Stimulated activated CD4-positive, alpha-beta T cell treated with anti-CD3 and anti-CD28 coated beads, Interleukin-12 subunit alpha, Interleukin-12 subunit beta, amount 100 ng/mL, for 4 hours (primary cell): ENCODE measurements around the gene CMTM7.

Experiments used
- DNase-seq: peaks from one replicate; pipeline ENCODE4 v3.0.0-alpha.2; 2020

The CMTM7 gene

GRCh38 chr3:32391643-32392535 lies at the start of gene CMTM7:
Gene CMTM7, plus strand, starts transcription at chr3:32391853. Its CDS starts 54 bp downstream, at chr3:32391907.
- peak; percentile 54 for DNase-seq

DNA sequence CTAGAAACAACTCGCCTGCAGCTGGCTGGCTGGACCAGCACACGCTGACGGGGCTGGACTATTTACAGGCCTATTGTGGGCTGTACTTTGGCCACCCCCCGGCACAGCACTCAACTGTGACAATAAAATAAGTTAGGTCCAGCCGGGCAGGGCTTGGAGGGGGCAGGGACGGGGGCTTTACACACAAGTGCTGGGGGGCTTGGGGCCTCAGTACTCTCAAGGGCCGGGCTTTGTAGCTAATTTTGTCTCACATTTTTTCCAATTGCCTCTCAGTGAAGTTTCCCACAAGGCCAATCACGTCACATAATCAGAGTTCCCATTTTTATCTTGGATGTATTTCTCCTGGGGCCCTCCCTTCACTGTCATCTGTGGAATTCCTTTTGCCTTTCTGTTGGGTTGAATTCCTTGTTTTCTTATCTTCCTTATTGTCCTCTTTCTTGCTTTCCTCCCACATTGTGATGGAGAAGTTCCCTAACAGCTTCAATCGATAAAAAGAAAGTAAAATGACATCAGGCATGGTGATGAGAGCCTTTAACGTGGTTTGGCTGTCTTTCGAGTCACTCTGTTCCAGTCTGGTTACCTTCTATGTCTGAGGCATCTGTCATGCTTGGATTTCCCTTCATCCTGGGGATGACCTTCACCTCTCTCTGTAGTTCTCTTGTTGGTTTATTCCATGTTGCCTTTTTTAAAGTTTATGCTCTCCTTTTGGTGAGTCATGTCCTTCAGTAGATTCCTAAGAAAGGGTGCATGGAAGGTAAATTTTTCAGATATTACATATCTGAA lies 44.1 kb upstream of the CMTM7 start:
- DNase-seq, result no peak

DNA sequence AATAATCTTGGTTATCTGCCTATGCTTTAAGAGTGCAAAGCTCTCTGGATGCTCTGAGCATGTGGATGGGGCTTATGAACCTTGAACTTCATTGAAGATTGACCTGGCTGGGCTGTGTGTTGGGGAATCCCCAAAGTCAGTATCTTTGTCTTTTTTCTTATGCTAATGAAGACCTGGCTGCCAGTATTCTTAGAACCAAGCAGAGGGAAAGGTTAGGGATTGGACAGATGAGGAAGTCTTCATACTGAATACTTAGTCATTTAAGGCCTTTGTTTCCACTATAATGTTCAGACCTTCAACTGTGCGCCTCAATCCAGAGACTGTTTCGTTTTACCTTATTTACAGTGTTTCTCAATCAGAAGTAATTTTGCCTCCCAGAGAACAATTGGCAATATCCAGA lies 42.5 kb upstream of the CMTM7 start:
- no peak for DNase-seq

DNA sequence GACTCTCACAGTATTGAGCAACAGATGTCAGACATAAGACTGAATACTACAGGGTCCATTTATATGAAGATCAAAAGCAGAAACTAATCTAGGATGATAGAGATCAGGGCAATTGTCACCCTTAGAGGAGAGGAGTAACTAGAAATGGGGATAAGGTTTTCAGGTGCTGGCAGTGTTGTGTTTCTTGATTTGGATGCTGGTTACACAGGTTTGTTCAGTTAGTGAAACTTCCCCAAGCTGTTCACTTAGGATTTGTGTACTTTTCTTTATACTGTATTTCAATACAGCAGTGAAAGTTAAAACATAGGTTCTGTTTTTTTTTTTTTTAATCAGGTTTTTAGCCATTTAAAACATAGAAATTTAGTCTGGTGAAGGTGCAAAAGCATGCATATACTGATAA lies 39.1 kb upstream of the CMTM7 start:
- no peak for DNase-seq

- no peak for DNase-seq
These were observed 38.3 kb upstream of the CMTM7 start for GRCh38 chr3:32353351-32353750.

- no peak for DNase-seq
These were observed 37.3 kb upstream of the CMTM7 start for GRCh38 chr3:32354362-32354778.

- no peak for DNase-seq
These were observed 35.8 kb upstream of the CMTM7 start for GRCh38 chr3:32355751-32356291.

DNA sequence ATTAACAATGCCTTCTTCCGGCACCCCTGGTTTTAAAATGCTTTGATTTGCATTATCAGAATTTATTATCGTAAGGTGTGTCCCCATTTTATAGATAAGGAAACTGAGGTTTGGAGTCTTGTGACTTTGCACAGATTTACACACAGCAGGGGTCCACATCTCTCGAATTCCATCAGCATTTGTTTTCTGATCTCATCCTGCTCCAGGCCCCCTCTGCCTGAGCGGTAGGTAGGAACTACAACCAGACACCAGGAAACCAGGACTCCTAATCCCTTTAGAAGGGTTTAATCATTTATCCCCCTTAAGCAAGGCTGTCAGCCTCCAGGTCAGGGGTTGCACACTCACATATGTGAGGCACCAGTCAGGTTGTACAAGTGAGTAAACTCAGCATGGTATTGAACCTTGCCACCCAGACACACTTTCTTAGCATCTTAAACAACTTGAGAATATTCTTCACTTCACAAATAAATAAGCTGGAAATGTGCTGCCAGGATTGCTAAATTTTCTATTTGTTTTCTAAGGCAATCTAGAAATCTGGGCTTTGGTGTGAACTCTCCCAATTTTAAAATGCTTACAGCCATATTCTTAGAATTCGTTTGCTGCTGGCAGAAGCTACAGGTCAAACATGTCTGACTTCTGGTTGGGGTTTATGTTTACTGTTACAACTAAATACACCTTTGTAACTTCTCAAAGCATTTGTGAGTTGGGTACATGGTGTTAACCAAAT lies 31.7 kb upstream of the CMTM7 start:
- DNase-seq, result no peak

- DNase-seq, result no peak
These were observed 31.2 kb upstream of the CMTM7 start for GRCh38 chr3:32360493-32360827.

DNA sequence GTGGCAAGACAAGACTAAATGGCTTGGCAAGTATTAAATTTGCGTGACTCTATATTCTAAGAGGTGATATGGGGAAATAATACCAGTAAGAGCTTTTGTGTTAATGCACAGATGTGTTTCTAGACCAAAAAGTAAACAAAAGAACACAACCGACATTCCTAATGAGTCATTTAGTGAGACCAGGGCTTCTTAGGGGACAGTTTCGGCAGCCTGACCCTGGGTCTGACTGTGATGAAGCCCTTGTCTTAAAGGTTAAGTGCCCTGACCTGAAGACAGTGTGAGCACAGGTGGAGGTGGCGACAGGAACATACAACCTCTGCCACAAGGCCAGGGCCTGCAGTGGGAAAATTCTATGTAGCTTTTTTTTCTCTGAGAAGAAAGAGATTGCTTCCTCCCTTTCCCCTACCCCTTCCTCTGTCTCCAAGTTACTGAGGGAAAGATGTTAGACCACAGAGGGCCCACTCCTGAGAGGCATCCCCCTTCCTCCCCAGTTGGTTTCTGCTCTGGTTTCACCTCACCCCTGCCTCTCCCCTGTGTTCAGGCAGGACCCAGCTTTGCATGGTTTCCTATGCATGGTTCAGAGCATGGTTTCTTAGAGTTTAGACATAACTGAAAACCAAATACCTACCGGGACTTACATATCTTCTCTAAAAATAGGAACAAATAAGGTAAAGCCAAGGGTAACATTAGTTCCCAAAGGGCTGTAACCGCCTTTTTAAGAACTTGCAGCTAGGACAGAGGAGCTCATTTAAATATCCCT lies 24.8 kb upstream of the CMTM7 start:
- no peak for DNase-seq

GRCh38 chr3:32367442-32367841 lies 24.2 kb upstream of the CMTM7 start:
- DNase-seq, result no peak

- DNase-seq, result no peak
These were observed 20.0 kb upstream of the CMTM7 start for GRCh38 chr3:32371461-32372212.

- DNase-seq, result no peak
These were observed 19.5 kb upstream of the CMTM7 start for GRCh38 chr3:32372213-32372490.

GRCh38 chr3:32373276-32373675 lies 18.4 kb upstream of the CMTM7 start:
- DNase-seq, result no peak

DNA sequence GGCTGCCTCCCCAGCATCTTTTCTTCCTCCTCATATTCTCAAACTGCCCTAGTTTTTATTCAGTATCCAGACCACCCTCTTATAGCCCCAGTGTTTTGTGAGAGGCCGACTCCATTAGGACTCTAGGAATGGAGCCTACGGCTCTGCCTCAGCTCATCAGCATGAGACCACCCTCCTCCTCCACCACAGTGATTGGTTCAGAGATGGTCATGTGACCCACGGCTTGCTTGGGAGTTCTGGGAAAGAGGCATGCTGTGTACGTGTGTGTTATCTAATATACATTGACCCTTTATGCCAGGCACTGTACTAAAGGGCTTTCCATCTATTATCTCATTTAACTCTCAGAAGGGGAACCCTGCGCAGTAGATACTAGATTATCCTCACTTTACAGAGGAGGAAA lies 17.8 kb upstream of the CMTM7 start:
- no peak for DNase-seq

GRCh38 chr3:32374788-32375595 lies 16.7 kb upstream of the CMTM7 start:
- peak; percentile 43 for DNase-seq

DNA sequence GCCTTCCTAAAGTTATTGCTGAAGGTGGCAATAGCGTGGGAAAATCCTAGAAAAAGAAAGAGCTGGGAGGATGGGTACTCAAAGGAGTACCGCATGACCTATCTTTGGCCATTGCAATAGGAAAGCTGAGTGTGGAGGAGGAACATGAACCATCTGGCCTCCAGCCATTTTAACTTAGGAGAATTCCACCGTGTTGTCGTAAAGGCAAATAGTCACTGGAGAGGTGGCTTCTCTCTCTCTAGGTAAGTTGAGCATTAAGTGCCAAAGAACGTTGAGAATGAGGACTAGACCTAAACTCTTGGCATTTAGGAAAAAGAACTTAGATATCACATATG lies 16.1 kb upstream of the CMTM7 start:
- no peak for DNase-seq

- no peak for DNase-seq
These were observed 15.5 kb upstream of the CMTM7 start for GRCh38 chr3:32376115-32376514.

DNA sequence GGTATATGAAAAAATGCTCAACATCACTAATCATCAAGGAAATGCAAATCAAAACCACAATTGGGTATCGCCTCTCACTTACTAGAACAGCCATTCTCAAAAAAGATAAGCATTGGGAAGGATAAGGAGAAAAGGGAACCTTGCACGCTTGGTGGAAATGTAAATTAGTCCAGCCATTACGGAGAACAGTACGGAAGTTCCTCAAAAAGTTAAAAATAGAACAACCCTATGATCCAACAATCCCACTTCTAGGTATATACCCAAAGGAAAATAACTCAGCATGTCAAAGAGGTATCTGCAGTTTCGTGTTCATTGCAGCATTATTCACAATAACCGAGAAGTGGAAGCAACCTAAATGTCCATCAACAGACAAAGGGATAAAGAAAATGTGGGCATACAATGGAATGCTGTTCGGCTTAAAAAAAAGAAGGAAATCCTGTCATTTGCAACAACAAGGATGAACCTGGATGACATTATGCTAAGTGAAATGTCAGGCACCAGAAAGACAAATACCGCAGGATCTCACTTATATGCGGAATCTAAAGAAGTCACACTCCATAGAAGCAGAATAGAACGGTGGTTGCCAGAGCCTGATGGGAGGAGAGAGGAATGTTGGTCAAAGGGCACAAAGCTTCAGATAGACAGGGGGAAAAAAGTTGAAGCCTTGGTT lies 11.7 kb upstream of the CMTM7 start:
- DNase-seq, result no peak

DNA sequence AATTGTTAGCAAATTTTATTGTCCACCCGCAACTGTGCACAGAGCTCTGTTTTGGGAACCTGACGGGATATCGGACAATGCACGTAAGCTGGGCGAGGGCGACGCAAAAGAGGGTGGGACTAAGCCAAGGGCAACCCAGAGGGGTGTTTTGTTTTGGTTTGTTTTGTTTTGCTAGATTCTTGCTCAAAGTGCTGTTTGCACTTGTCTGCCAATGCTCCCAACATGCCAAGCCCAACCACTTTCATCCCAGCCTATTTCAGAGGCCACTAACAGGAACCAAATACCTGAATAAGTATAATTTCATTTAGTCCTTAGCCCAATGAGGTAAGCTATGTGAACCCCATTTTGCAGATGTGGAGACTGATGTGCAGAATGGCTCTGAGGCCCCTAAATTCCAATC lies 9.7 kb upstream of the CMTM7 start:
- no peak for DNase-seq
